Measurements from ENCODE around the gene TTC36.

DNA sequence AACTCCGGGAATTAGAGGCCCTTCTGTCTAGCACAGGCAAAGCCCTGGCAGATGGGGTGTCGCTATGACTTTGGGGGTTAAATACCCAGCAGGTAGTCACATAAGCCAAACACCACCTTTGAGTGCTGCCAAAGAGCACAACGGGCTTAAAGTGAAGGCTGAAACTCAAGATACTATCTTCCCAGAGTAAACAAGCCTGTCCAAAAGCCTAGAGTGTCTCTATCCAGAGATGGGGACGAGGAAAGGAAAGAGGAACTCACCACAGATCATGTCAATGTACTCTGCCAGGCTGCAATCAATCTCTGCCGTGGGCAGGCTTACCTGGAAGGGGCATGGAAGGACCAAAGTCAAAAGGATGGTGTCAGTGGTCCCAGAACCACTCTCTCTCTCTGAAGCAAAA is 18.3 kb downstream of the TTC36 start:
- TF ChIP-seq, protein P1, sequence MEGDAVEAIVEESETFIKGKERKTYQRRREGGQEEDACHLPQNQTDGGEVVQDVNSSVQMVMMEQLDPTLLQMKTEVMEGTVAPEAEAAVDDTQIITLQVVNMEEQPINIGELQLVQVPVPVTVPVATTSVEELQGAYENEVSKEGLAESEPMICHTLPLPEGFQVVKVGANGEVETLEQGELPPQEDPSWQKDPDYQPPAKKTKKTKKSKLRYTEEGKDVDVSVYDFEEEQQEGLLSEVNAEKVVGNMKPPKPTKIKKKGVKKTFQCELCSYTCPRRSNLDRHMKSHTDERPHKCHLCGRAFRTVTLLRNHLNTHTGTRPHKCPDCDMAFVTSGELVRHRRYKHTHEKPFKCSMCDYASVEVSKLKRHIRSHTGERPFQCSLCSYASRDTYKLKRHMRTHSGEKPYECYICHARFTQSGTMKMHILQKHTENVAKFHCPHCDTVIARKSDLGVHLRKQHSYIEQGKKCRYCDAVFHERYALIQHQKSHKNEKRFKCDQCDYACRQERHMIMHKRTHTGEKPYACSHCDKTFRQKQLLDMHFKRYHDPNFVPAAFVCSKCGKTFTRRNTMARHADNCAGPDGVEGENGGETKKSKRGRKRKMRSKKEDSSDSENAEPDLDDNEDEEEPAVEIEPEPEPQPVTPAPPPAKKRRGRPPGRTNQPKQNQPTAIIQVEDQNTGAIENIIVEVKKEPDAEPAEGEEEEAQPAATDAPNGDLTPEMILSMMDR (IDR thresholded peaks at IDR 0.05) = no peak
- TF ChIP-seq POLR2AphosphoS5 (IDR thresholded peaks at IDR 0.05) (no peak), EP300 (IDR thresholded peaks at IDR 0.05) (no peak), POLR2A (IDR thresholded peaks at IDR 0.05) (no peak)

All from stomach (tissue), 4 donors.